HG02973 (cell line): ENCODE measurements around the gene SERPINA1.

Source experiments
- ATAC-seq: cut with Tn5 transposase; IDR thresholded peaks from one replicate; pipeline ENCODE4 v1.9.1; 2021; ENCODE audit warnings: moderate library complexity; ENCODE audit not compliant: unreplicated experiment

The SERPINA1 gene

DNA sequence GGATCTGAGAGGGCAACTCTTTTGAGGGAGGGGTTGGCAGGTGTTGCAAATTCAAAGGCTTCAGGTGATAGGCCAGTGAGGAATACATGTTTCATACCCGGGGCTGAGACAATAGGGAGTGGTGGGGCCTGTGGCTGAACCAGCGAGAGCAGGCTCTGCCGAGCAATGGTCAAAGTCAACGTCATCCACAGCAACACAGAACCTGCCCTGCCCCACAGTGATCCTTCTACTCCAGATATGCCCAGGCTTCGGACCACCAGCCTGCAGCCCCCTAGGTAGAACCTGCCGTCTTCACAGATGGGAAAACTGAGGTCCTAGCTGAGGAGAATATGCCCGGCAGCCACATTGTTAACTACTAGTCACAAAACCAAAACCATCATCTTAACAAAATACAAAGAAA is 4.1 kb downstream of the SERPINA1 start:
- no peak for ATAC-seq

- no peak for ATAC-seq
Observed at GRCh38 chr14:94383777-94384176, 4.6 kb downstream of the SERPINA1 start.

DNA sequence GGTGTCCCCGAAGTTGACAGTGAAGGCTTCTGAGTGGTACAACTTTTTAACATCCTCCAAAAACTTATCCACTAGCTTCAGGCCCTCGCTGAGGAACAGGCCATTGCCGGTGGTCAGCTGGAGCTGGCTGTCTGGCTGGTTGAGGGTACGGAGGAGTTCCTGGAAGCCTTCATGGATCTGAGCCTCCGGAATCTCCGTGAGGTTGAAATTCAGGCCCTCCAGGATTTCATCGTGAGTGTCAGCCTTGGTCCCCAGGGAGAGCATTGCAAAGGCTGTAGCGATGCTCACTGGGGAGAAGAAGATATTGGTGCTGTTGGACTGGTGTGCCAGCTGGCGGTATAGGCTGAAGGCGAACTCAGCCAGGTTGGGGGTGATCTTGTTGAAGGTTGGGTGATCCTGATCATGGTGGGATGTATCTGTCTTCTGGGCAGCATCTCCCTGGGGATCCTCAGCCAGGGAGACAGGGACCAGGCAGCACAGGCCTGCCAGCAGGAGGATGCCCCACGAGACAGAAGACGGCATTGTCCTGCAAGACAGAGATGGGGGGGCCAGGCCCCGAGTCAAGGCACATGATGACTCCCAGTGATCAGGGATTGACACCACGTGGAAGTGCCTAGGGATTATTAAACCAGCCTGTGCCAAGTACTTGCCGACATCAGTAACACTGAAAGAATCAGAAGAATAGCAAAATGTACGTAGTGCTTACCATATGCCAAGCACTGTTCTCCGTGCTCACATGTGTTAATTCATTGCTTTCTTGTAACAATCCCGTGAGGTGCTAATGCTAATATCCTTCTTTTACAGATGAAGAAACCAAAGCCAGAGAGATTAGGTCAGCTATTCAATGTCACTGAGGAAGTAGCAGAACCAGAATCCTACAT is 5.4 kb downstream of the SERPINA1 start:
- no peak for ATAC-seq

GRCh38 chr14:94382099-94382715 is 6.2 kb downstream of the SERPINA1 start:
- ATAC-seq: no peak

- no peak for ATAC-seq
Observed at GRCh38 chr14:94381149-94382030, 7.0 kb downstream of the SERPINA1 start.

DNA sequence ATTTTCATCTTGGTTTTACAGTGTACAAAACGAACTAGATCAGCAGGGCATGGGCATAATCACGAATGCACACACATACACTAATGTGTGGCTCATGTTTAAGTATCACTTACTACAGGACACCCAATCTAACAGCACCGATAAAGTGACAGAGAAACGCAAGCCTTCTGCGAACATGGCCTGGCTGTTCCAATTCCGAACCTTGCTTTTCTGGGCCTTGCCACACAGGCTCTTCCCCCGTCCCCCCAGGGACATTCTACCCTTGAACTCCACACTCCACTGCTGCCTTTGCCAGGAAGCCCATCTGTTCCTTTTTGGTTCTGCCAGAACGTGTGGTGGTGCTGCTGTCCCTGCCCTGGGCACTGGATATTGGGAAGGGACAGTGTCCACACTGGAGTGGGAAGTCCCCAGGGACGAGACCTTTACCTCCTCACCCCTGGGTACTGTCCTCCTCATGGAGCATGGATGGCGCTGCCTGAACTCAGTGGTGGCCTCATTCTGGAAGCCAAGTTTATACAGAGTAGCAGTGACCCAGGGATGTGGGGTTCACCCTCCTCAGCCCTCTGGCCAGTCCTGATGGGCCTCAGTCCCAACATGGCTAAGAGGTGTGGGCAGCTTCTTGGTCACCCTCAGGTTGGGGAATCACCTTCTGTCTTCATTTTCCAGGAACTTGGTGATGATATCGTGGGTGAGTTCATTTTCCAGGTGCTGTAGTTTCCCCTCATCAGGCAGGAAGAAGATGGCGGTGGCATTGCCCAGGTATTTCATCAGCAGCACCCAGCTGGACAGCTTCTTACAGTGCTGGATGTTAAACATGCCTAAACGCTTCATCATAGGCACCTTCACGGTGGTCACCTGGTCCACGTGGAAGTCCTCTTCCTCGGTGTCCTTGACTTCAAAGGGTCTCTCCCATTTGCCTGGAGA is 7.9 kb downstream of the SERPINA1 start:
- ATAC-seq: no peak

- no peak for ATAC-seq
Observed at GRCh38 chr14:94379291-94380224, 8.8 kb downstream of the SERPINA1 start.

GRCh38 chr14:94378527-94379290 is 9.7 kb downstream of the SERPINA1 start:
- no peak for ATAC-seq

GRCh38 chr14:94377866-94378470 is 10.4 kb downstream of the SERPINA1 start:
- ATAC-seq: no peak

DNA sequence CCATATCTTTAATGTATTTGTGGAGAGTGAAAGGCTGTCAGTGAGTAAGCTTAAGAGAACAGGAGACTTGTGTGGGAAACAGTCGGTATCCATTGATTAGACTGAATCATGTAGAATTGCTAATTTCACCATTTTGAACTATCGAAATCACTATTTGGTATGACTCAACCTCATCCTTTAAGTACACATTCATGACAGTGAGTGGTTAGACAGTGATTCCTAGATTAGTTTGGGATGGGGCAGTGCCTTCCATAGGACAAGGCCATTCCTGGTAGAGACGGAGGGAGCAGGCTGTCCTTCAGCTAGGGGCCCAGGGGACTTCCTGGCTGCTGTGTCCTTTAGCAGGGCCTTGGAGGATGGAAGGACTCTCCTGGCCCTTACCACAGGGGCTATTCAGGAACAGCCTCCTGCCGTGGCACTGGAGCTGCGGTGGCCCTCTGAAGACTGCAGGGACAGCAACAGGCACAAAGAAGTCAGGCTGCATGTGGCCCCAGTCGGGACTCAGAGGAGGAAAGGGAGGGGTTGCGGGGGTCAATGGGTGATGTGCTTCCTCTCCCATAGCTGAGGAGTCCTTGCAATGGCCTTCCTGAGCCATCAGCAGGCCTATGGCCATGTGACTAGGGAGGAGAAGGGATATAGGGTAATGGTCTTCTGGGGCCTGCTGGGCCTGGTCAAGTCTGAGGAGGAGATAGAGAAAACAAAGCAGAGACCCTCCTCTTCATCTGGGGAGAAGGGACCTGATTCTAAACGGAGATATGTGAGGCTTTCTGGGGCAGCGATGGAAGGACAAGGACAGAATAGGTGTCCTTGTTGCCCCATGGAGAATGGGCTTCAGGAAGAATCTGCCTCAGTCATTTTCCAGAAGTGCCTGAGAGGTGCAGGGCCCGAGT is 11.2 kb downstream of the SERPINA1 start:
- ATAC-seq: no peak

GRCh38 chr14:94376108-94376975 is 12.1 kb downstream of the SERPINA1 start:
- ATAC-seq: no peak

DNA sequence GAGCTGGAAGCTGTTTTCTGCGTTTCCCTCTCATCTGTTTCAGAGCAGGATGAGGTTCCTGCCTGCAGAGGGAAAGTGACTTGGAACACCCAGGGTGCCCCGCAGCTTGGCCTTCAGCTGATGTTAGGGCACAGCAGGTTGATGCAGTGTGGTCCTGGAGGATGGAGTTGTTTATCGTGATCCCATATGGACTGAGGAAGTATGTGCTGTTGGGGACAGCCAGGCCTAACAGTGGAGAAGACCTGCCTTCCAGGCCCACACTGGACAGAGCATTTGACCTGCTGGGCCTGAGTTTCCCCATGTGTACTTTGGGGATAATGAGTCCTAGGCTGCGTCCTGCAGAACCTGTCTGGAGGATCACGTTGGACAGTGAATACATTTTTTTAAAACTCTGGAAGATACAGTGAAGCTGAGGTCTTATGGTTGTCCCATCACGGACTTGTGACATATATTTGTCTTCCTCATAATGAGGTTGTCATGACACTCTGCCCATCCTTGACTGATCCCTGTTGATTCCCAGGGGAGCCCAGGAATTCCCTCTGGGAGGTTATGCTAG is 12.8 kb downstream of the SERPINA1 start:
- no peak for ATAC-seq

DNA sequence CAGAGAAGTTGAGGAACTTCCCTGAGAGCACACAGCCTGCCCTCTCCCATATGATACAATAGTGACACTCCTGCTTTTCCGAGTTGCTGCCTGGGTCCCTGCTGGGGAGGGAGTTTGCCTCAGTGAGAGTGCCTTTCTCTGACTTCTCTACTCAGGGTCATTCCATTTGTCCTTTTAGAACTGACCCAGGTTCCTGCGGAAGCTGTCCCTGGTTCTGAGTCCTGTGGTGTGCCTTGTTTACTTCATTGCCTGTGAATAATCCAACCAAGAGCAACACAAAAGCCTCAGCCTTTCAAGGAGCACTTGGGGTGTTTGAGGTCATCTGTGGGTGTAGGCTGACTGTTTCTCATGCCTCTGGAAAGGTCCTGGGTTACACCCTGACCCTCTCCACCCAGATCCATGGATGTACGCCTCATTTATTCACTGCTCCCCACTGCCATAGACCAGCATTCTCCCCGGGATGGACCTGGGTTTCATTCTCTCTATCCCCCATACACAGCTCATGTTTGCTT is 13.6 kb downstream of the SERPINA1 start:
- ATAC-seq: no peak

GRCh38 chr14:94374116-94374515 is 14.3 kb downstream of the SERPINA1 start:
- no peak for ATAC-seq

DNA sequence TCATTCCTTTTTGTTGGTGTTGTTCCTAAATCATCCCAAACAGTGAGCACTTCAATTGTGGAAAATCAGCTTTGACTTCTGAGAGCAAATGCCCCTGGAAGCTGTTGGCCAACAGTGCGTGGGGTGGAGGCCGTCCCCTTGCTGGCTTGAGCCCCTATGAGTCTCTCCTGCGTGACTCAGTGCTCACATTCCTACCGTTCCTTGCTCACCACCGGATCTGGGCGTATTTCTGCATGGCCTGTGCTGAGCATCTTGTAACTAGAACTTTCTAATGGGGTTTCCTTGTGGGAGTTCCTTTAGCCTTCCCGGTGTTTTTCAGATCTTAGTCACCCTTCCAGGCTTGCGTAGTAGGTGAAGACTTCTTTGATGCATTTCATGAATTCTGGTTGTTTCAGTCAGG is 14.7 kb downstream of the SERPINA1 start:
- no peak for ATAC-seq
